Activated CD4-positive, CD25-positive, alpha-beta regulatory T cell treated with anti-CD3 and anti-CD28 coated beads, Interleukin-2, amount 50 U/mL, for 24 hours (primary cell): ENCODE data around the gene CIDEB.
A peak's percentile ranks its signal among the peaks of the same experiment; 100 is the strongest.
"Not testable (repeated sequence)": the region's sequence is repeated elsewhere in the genome, so short reads cannot be mapped to it uniquely, and the experiment has no call there.

ENCODE experiments used
- ATAC-seq, 2 donors: fragments of 150-1000 bp; cut with Tn5 transposase; one replicate each; pipeline ENCODE4 v1.10.0; 2021; ENCODE audit warnings: mild to moderate bottlenecking in 1 of 2, moderate library complexity in 1 of 2

CIDEB gene, protein sequence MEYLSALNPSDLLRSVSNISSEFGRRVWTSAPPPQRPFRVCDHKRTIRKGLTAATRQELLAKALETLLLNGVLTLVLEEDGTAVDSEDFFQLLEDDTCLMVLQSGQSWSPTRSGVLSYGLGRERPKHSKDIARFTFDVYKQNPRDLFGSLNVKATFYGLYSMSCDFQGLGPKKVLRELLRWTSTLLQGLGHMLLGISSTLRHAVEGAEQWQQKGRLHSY

DNA sequence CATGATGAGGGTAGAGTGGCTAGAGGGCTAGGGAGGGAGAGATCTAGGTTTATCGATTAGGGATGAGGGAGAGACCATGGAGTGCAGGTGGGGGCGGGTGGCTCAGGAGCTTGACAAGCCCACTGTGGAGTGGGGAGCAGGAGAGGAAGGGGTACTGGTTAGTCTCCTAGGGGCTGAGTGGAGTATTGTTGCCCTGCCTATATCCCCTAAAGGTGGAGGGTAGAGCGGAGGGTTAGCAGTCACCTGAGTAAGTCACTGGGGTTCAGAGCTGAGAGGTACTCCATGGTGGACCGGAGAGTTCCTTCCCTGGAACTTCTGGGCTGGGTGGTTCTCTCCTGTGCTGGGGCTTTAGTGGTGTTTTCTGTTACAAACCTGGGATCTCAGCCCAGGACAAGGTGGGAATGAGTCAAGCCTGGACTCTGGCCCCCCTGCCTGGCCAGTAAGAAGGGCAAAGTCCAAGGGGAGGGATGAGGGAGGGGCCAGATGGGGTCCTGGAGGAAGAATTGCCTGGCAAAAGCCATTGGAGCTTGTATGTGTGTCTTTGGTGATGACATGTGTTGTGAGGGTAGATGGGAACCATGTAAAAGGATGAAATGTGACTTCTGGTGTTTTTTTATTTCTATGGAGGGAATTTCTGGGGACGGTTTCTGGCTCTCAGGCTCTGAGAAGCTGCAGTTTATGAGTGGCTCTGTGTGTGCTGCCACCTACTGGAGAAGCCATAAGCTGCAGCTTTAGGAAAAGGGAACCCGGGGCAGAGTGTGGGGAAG lies at the start of gene CIDEB:
Gene CIDEB, minus strand, starts transcription at position 403 of the 767 bp plus-strand sequence. Its CDS starts 119 bp downstream, at position 284.
- ATAC-seq = peak in 1 of 2 donors; percentile 14

DNA sequence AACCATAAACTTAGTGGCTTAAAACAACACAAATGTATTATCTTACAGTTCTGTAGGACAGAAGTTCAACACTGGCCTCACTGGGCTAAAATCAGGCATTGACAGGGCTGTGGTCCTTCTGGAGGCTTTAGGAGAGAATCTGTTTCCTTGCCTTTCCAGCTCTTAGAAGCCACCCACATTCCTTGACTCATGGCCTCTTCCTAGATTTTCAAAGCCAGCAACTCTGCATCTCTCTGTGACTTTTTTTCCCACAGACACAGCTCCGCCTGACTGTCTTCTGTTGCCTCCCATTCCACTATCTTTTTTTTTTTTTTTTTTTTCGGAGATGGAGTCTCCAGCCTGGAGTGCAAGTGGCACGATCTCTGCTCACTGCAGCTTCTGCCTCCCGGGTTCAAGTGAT lies 48.4 kb upstream of the CIDEB start:
- no peak for ATAC-seq

DNA sequence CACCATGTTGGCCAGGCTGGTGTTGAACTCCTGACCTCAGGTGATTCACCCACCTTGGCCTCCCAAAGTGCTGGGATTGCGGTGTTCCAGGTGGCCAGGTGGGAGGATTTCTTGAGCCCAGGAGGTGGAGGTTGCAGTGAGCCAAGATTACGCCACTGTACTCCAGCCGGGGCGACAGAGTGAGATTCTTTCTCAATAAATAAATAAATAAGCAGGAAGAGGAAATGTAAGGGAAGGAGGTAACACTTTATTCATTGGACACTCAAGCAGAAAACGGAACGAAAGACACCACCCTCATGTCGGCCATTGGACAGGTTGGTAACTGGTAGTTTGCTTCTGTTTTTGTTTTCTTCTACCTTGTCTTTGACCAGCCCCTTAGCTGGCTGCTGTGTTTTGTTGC lies 47.2 kb upstream of the CIDEB start:
- ATAC-seq = no peak

DNA sequence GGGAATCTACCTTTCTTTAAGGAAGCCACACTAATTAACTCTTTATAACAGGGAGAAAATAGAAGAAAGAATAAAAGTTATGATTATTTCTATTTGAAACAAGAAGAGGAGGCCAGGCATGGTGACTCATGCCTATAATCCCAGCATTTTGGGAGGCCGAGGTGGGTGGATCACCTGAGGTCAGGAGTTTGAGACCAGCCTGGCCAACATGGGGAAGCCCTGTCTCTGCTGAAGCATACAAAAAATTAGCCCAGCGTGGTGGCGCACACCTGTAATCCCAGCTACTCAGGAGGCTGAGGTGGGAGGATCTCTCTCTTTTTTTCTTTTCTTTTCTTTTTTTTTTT lies 46.7 kb upstream of the CIDEB start:
- ATAC-seq = not testable (repeated sequence)

DNA sequence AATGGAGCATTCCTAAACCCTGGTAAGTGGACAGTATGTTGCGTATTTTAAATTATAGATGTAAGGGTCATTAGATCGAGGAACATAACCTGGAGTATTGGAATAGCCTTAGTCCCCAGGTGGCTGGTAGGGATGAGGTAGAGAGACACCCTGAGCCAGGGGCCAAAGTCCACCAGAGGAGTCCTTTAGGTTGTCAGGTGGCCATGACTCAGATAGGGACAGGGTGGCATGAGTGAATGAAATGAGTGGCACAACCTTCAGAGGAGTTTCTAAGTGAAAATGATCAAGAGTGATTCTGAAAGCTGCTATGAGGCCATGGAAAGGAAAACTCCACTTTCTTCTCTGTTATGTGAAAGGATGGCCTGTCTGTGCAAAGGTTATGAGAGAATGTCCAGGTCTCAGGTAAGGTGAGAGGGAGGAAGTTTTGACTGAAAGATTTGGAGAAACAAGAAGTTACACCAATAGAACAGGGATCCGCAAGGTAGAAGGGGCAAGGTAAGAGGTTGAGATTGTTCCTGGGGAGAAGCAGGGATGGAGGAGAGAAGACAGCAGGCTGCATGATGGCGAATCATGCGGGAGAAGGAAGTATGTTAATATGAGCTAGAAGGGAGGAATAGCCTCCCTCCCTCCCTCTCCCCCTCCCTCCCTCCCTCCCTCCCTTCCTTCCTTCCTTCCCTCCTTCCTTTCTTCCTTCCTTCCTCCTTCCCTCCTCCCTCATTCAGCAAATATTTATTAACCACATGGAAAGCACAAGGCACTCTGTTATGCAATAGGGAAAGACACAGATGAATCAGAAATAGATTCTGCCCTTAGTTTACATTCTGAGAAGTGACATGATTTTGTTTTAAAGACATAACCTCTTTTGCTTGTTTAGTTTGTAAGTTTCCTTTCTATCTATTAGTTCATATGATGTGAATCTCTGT lies 46.0 kb upstream of the CIDEB start:
- no peak for ATAC-seq

DNA sequence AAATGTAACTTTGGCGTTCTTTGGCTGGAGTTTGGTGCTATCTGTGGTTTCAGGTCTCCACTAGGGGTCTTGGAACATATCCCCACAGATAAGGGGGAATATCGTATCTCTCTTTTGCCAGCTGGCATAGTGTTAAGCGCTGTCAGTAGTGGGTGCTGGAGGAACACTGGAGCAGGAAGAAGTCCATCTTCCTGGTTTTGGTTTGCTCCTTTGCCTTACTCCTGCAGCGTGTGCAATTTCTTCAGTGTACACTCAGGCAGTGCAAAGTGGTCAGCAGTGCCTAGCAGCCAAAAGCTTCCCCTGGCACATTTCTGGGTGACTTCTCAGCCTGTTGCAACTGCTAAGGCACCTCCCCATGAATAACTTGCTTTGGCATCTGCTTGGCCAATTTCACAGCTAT lies 43.7 kb upstream of the CIDEB start:
- ATAC-seq = no peak

DNA sequence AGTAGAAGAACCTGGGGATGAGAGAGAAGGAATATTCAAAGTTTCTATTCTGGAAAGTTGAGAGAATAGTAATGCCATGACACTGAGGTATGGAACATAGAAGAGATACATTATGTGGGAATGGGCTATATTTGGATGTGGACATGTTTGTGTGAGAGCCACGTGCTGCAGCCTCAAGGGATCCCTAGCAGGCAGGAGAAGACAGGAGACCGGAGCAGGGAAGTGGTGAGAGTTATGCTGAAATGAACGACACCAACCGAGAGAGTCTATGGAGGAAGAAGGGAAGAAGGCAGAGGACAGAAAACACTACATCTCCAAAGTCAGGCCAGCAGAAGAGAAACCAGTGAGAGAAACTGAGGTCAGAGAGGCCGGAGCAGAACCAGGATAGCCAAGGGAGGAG lies 42.0 kb upstream of the CIDEB start:
- ATAC-seq = no peak

DNA sequence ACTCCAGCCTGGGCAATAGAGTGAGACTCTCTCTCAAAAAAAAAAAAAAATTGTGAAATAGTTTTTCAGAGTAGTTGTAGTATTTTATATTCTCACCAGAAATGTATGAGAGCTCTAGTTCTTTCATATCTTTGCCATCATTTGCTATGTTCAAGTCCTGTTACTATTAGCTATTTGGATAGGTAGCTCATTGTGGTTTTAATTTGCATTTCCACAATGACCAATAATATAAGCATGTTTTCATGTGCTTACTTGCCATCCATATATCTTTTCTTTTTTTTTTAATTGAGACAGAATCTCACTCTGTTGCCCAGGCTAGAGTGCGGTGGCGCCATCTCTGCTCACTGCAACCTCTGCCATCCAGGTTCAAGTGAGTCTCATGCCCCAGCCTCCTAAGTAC lies 40.4 kb upstream of the CIDEB start:
- no peak for ATAC-seq

DNA sequence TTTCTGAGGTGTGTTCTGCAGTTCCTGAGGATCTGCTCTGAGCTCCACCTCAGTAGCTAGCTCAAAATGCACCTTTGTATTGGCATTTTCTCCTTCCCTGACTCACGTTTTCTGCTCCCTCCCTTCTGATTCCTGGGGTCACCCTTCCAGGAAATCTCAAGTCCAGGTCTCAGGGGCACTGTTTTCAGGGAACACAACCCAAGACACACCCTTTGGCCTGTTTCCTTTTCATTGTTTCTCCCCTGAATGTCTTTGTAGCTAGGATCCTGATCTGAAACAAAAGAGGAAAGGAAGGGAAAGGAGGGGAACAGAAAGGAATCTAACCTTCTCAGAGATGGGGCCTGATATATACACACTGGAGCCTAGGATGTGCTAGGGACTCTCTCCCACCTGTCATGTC lies 39.4 kb upstream of the CIDEB start:
- ATAC-seq = no peak

DNA sequence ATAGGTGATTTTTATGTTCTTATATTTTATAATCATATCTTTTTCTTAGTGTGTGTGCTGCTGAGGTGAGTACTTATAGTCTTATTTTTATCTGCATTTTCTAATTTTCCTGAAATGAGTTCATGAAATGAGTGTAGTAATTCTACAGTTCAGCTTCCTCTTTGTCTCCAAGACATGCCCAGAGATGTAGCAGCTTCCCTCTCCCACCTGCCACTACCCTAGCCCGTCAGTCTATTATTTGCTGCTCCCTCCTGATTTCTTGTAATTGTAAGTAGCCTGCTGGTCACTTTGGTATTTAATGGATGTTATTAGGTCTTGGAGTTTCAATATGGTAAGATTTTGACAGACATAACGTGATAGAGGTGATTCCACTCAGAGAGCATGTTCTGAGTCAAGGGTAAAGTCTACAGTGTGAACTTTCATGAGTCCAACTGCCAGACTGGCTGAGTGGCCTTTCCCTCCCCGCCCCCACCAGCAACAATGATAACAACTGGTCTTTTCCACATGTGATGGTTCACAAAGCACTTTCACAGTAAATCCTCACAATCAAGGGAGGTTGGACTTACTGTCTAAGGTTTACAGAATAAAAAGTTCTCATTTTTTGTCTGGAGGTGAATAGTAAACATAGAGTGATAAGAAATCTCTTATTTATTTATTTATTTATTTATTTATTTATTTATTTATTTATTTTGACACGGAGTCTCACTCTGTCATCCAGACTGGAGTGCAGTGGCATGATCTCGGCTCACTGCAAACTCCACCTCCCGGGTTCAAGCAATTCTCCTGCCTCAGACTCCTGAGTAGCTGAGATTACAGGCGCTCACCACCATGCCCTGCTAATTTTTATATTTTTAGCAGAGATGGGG lies 36.3 kb upstream of the CIDEB start:
- no peak for ATAC-seq

DNA sequence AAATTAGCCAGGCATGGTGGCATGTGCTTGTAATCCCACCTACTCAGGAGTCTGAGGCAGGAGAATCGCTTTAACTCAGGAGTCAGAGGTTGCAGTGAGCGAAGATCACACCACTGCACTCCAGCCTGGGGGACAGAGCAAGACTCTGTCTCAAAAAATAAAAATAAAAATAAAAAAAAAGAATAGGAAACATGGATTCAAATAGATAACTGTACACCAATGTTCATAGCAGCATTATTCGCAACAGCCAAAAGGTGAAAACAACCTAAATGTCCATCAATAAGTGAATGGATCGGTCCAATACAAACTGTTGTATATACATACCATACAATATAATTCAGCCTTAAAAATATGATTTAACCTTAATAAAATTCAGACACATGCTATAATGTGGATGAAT lies 35.1 kb upstream of the CIDEB start:
- no peak for ATAC-seq

DNA sequence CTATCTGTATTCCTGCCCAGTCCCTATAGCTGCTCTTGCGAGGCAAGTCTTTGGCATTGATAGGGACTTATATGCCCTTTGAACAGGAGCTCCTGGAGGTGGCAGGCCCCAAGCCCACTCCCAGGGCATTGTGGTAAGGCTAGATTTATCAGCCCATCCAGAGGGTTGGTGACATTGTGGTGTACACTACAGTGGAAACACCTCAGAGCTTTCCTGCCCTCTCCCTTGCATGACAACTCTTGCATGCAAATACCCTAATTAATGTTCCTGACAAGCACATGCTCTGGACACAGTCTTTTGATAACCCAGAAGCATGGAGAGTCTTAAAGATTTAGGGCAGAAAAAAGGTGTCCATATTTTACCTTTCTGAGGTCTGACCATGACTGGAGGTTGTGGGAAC lies 32.8 kb upstream of the CIDEB start:
- no peak for ATAC-seq

DNA sequence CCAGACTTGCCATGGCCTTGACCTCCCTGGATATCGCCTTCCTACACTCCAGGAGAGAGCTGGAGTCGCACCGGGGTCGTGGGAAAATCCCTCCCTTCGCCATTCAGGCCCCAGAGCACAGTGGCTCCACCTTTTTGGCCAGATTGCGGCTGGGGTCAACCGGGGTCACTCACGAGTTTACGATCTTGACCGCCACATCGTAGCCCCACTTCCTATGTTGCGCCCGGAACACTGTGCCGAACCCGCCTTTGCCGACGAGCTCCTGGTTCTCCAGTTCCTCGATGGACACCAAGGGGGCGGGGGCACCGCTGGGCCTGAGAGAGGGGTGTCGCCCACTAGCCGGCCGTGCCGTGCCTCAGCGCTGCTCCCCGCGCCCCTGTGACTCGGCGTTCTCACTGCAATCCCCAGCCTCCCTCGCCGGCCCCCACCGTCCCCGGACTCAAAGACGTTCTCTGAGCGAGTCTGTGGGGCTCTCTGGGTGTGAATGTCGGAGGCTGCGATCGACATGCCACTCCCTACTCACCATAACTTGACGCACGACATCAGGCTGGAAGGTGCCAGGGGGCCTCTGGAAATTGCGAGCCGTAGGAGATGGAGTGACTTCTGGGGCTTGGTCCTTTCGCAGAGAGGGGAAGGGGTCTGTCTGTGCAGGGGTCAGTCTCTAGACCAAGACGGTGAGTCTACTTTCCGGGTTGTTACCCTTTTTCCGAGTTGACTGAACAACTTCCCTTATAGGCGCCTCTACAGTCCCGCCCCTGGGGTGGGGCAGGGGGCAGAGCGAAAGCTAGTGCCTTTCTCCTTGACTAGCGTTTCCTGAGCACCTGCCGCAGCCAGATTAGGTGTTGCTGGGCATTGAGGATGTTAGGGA lies 31.7 kb upstream of the CIDEB start, which contains the start of gene RIPK3:
Gene RIPK3, minus strand, starts transcription at position 708 of the 868 bp plus-strand sequence. Its CDS starts 165 bp downstream, at position 543.
- ATAC-seq = peak; percentile 95 to 96

DNA sequence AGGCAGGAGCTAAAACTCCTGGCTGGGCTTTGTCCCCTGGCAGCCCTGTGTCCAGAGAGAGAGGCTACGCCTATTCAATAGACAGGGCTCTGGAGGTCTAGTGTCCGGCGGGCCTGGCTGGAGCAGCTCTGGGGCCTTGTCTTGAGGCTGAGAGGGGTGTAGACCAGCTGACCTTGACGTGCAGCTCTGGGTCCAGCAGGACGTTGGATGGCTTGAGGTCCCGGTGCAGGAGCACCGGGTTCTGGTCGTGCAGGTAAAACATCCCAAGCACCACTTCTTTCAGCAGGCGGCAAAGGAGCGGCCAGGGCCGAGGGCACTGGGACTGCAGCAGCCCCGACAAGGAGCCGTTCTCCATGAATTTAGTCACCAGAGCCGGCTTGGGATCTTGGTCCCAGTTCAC lies 31.1 kb upstream of the CIDEB start:
- ATAC-seq = no peak

DNA sequence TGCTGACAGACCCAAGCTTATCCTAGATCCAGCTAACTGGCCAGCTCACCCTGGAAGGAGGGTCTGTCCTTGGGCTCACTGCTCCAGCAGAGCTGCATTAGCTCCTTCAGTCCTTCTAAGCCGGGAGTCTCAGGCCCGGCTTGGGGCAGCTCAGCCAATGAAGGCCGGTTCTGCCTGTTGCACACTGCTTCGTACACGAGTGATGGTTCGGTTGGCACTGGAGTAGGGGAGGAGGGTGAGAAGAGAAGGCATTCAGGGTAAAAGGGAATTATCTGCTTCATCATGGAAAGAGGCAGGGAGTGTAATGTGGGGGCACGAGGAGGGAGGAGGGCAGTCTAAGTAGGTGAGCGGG lies 30.0 kb upstream of the CIDEB start:
- no peak for ATAC-seq

DNA sequence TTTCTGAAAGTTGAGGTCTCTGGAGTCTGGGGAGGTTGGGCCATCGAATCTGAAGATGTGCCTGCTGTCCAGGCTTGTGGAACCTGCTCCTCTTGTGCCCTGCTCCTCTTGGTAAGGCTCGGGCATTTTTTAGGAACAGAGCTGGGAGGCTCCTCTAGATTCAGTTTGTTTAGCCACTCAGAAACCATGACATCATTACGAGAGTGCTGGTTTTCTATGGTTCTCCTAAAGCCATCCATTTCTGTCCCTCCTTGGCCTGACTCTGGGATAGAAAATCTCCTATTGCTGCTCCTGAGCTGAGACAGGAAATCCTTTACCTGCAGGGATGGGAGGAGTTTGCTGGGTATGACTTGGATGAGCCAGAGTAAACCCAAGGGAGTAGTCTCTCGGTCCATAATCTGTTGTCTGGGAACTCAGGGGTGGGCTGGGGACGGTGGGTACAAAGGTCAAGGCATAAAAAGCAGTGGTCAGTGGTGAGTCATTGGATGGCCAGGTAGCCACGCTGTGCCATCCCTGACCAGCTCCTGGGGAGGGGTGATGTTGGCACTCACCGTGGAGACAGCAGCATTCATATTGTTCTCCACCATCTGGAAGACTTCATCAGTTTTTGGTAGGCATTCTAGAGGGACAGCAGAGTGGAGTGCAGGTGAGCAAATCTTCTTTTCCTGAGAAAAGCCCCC lies 29.5 kb upstream of the CIDEB start:
- ATAC-seq = no peak

DNA sequence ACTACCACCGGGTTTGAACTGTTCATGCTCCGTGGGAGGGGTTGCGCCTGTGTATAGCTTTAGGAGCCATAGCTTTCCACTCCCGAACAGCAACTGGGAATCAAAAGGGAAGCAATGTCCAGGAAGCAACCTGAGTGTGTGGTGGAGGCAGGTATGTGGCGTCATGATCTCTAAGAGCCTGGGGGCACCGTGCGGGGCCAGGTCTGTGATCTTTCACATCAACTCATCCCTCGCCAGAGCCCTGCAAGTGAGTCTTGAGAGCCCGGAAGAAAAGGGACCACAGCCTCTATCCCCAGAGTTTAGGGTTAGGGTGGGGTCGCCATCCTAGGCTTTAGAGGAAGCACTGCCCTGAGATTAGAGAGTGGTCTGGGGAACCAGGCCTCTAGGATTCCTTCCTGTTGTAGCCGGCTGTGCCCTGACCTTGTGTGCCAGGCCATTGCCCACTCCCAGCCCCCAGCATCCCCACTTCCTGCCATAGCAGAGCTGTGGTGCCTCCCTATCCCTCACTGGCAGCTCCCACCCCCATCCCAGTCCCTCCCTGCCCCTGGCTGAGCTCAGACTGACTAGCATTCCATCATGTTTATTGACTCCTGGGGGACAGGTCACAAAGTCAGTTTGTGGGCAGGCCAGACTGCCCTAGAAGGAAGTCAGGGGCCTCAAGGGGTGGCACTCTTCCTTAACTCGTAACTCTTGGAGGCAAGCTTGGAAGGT lies 27.8 kb upstream of the CIDEB start:
- no peak for ATAC-seq

DNA sequence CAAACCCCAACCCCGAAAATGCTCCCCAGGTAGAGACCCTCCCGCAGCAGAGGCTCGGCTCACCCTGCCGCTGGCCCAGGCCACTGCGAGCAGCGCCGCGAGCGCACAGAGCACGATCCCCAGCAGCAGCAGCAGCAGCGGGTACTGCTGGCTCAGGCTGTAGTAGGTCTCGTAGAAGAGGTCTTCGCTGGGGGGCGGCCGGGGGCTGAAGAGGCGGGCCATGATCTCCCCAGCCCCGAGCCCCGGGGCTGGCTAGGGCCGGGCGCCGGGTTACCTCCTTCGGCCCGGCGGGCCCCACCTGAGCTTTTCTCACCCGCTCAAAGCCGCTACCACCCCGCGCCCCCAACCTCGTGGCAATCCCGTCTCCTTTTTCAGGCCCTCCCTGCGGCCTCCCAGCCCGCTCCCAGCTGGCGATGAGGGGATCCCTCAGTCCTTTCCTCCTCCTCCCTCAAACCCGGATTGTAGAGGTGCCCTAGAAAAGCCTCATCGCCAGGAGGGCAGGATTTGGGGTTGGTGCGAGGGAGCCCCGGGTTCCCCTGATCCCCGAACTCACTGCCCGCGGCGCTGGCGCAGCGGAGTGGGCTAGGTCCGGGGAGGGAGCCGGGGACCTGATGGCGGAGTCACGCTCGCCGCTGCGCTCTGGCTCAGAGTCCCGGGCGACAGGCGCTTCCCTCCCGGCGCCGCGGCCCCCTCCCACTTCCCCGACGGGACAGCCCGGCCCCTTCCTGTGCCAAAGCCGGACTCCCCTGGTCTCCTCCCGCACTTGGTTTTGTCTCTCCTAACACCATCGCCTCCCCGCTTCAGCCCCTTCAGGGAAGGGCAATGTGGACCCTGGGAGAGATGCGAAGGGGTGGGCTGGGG lies 26.9 kb upstream of the CIDEB start, which contains the start of gene ADCY4:
Gene ADCY4, minus strand, starts transcription at position 641 of the 861 bp plus-strand sequence. Its CDS starts 419 bp downstream, at position 222.
- no peak for ATAC-seq
